HG03439 (cell line): ENCODE measurements around the gene CYBA.
A peak's percentile ranks its signal among the peaks of the same experiment; 100 is the strongest.
"Not testable (repeated sequence)": the region's sequence is repeated elsewhere in the genome, so short reads cannot be mapped to it uniquely, and the experiment has no call there.

Experiments used
- ATAC-seq: cut with Tn5 transposase; IDR thresholded peaks from one replicate; pipeline ENCODE4 v1.9.1; 2021; ENCODE audit warnings: mild to moderate bottlenecking, moderate library complexity; ENCODE audit not compliant: unreplicated experiment

Gene CYBA

GRCh38 chr16:88686439-88687253 lies 35.8 kb upstream of the CYBA start, which contains the start of gene SNAI3:
TSS of gene SNAI3 (minus strand) at chr16:88686507. CDS start at chr16:88686406, 101 bp downstream.
- ATAC-seq: peak; percentile 46

GRCh38 chr16:88686062-88686438 lies 35.2 kb upstream of the CYBA start:
- peak; percentile 14 for ATAC-seq

- no peak for ATAC-seq
Measured at GRCh38 chr16:88685156-88686061, 34.6 kb upstream of the CYBA start.

GRCh38 chr16:88684569-88685155 lies 33.8 kb upstream of the CYBA start:
- no peak for ATAC-seq

GRCh38 chr16:88681709-88682451 lies 31.0 kb upstream of the CYBA start:
- ATAC-seq: peak; percentile 57

GRCh38 chr16:88681084-88681680 lies 30.3 kb upstream of the CYBA start:
- ATAC-seq: no peak

GRCh38 chr16:88680554-88681083 lies 29.8 kb upstream of the CYBA start:
- no peak for ATAC-seq

GRCh38 chr16:88678224-88678979 lies 27.5 kb upstream of the CYBA start:
- ATAC-seq: no peak

GRCh38 chr16:88677721-88678120 lies 26.9 kb upstream of the CYBA start:
- ATAC-seq: no peak

- ATAC-seq: no peak
Measured at GRCh38 chr16:88676502-88677242, 25.8 kb upstream of the CYBA start.

GRCh38 chr16:88673716-88674379 lies 23.0 kb upstream of the CYBA start:
- ATAC-seq: no peak

GRCh38 chr16:88672776-88673175 lies 21.9 kb upstream of the CYBA start:
- ATAC-seq: no peak

GRCh38 chr16:88671806-88672205 lies 21.0 kb upstream of the CYBA start:
- ATAC-seq: no peak

- no peak for ATAC-seq
Measured at GRCh38 chr16:88669980-88670379, 19.1 kb upstream of the CYBA start.

GRCh38 chr16:88669493-88669892 lies 18.6 kb upstream of the CYBA start:
- not testable (repeated sequence) for ATAC-seq

GRCh38 chr16:88667461-88667860 lies 16.6 kb upstream of the CYBA start:
- no peak for ATAC-seq

GRCh38 chr16:88665570-88665969 lies 14.7 kb upstream of the CYBA start:
- no peak for ATAC-seq

- ATAC-seq: no peak
Measured at GRCh38 chr16:88665148-88665547, 14.3 kb upstream of the CYBA start.
